Peyer's patch (tissue), 4 donors: ENCODE data around the gene C16orf90.

Experiments used
- CTCF ChIP-seq, 6 experiments: fragments of 450-650 bp in 4 of 6; fragments of 200-600 bp in 2 of 6; sonication (generic) in 1 of 6; IDR thresholded peaks; one replicate each; pipeline ENCODE4 v1.5.1; 2017 to 2019; ENCODE audit warnings: antibody characterized with exemption in 6 of 6, mild to moderate bottlenecking in 3 of 6, moderate library complexity in 1 of 6
- POLR2A ChIP-seq, 2 donors: fragments of 450-650 bp; IDR thresholded peaks; one replicate each; pipeline ENCODE4 v1.5.1; 2017; ENCODE audit warnings: antibody characterized with exemption in 2 of 2, mild to moderate bottlenecking in 2 of 2, moderate library complexity in 2 of 2

GRCh38 chr16:3536851-3537250 lies 41.6 kb upstream of the C16orf90 start:
- TF ChIP-seq CTCF (IDR thresholded peaks at IDR 0.05) (no peak), POLR2A (IDR thresholded peaks at IDR 0.05) (no peak)
